HG03354 (cell line): ENCODE measurements around the gene TAF12.
"Not testable (repeated sequence)": the region's sequence is repeated elsewhere in the genome, so short reads cannot be mapped to it uniquely, and the experiment has no call there.

Source experiments
- ATAC-seq: cut with Tn5 transposase; IDR thresholded peaks from one replicate; pipeline ENCODE4 v1.9.1; 2021; ENCODE audit warnings: mild to moderate bottlenecking; ENCODE audit not compliant: unreplicated experiment, poor library complexity, severe bottlenecking

Gene TAF12

DNA sequence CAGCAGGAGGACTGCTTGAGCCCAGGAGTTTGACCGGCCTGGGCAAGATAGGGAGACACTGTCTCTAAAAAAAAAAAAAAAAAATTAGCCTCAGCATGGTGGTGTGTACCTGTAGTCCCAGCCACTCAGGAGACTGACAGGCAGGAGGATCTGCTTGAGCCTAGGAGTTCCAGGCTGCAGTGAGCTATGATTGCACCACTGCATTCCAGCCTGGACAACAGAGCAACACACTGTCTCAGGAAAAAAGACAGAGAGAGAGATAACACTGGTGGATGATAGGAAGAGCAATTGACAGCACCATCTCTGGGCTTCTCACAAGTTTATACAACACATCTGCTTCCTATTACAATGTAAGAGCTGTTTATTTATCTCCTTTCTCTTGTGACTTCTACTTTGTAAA is 3.2 kb upstream of the TAF12 start:
- no peak for ATAC-seq

DNA sequence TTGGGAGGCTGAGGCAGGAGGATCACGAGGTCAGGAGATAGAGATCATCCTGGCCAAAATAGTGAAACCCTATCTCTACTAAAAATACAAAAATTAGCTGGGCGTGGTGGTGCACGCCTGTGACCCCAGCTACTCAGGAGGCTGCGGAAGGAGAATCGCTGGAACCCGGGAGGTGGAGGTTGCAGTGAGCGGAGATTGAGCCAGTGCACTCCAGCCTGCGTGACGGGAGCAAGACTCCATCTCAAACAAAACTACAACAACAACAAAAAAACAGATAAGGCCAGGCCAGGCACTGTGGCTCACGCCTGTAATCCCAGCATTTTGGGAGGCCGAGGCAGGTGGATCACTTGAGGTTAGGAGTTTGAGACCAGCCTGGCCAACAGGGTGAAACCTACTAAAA is 2.5 kb upstream of the TAF12 start:
- not testable (repeated sequence) for ATAC-seq

DNA sequence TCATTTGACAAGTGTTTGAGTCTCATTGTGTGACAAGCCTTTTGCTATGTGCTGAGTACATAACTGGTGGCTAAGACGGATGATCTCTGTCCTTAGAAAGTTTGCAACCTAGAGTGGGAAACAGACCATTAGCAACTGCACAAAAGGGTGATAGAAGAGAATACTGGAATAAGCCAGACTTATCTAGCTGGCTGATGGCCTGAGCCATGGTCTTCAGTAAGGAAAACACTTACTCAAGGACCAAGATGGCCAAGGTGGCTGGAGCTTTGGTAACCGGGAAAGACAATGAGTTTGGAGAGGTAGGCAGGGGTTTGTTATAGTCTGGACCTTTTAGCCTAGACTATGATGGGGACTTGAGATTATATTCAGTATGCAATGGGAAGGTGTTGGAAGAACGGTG is 1.6 kb upstream of the TAF12 start:
- no peak for ATAC-seq

DNA sequence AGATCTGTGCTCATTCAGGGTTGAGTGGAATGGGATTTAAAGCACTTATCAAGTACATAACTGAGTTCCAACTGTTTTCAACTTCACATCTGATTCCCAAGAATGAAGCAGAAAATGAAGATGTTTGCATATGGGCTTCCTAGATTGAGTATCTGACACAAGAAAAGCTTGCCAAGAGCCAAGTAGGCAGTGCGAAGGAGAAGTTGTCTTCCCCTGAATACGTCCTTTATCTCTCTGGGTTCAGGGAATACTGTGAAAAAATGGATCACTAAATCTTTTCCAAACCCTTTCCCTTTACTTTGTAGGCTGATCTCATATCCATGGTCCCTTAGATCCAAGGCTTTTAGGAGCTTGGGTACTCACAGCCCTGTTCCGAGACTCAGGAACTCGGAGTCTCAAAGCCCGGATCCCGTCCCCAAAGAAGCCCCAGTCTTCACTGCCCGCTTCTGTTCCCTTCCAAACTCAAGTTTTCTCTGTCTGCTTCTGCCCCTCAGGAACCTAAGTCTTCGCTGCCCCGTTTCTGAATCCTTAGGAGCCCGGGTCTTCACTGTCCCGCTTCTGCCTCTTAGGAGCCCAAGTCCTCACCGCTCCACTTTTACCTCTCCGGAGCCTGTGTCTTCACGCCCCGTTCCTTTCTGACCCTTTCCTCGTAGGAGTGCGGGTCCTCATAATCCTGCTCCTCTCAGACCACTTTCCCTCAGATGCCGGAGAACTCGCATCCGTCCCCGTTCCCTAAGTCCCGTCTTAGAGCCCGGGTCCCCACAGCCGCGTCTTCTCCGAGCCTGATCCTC is 616 bp downstream of the TAF12 start:
- ATAC-seq, result peak; percentile 11

DNA sequence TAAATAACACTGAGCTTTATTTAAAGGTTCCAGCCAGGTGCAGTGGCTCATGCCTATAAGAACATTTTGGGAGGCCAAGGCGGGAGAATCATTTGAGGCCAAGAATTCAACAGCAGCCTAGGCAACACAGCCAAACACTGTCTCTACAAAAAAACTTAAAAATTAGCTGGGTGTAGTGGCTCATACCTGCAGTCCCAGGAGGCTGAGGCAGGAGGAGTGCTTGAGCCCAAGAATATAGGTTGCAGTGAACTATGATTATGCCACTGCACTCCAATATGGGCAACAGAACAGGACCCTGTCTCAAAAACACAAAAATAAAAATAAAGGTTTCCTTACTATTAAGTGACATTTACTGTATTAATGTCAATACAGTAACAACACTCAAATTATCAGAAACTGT is 2.1 kb downstream of the TAF12 start:
- no peak for ATAC-seq

DNA sequence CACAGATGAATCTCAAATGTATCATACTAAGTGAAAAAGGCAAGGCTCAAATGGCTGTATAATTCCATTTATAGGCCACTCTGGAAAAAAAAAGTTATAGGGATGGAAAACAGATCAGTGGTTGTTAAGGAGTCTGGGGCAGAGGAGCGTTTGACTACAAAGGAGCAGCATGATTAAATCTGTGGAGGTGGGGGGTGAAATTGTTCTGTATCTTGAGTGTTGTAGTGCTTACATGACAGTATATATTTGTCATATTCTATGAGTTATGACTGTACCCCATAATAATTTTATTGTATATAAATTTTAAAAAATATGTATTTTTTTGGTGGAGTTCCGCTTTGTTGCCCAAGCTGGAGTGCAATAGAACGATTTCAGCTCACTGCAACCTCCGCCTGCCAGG is 10.3 kb downstream of the TAF12 start:
- no peak for ATAC-seq

DNA sequence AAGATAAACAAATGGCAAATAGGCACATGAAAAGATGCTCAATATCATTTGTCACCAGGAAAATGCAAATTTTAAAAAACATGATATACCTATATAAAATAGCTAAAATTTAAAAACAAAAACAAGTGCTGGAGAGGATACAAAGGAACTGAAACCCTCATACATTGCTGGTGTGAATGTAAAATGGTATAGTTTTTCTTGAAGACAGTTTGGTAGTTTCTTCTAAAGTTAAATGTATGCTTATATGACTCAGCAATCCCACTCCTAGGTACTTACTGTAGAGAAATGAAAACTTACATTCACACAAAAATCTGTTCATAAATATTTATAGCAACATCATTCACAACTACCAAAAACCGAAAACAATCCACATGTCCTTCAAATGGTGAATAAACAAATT is 11.2 kb downstream of the TAF12 start:
- no peak for ATAC-seq

DNA sequence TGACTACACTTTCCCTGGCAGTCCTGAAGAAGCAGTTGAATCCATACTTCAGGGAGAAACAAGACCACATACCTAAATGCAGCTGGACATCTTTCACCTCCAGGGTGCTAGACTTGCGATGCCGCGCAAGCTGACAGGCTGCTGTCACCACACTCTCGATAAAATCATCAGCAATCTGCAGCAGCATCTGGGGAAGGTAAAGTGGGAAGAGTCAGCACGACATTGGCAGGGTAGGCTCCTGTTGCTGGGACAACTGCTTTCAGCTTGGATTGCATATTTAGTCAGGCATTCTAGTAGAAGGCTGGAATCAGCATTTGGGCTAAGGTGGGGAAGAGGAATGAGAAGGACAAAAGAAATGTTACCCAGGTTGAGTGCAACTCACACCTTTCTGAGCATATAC is 29.7 kb downstream of the TAF12 start:
- no peak for ATAC-seq

DNA sequence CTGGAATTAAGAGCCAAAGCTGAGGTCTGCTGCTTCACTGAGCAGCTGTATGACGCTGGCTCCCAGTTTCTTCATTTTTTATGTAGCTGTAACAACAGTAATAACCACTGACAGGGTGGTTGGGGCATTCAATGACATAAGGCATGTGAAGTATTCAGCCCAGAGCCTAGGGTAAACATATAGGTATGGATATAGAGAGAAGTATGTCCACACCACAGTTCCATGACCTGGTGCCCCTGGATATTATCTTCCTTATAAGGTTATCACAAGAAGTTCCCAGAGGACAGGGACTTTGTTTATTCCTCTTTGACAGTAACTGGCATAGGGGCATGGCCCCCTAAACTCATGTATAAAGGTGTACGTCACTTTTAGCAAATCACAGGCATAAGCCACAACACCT is 36.1 kb downstream of the TAF12 start:
- ATAC-seq, result no peak

DNA sequence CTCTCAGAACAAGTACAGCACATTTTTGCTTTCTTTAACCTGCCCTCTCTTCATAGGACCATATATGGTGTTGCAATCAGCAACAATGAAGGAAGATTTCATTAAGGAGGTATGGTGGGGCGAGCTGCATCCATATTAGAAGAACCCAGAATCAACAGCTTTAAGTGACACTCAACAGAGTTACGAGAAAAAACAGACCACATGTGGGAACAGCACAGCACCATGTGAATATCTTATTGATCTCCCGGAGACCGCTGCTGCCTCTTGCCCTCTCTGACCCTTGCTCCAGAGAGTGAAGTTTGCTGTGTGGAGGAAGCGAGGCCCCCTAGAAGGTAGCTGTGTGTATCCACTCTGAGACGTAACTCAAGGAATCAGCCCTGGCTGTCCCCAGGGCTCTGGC is 37.9 kb downstream of the TAF12 start:
- no peak for ATAC-seq

DNA sequence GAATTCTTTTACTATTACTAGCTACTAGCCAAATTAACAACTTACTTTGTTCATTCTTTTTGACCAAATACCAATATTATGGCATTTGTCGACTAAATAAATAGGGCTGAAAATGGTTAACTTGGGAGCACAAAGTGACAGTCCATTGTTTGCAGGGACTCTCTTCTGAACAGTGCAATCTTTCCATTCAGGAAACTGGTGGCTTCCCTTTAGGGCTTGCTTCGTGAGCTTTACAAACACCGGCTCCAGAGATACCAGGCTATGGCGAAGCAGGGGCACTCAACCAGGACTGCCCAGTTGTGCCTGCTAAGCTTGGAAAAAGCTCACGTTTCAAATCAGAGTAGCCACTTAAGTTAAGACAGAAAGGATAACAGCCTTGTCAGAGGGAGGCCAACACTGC is 38.5 kb downstream of the TAF12 start:
- ATAC-seq, result no peak

DNA sequence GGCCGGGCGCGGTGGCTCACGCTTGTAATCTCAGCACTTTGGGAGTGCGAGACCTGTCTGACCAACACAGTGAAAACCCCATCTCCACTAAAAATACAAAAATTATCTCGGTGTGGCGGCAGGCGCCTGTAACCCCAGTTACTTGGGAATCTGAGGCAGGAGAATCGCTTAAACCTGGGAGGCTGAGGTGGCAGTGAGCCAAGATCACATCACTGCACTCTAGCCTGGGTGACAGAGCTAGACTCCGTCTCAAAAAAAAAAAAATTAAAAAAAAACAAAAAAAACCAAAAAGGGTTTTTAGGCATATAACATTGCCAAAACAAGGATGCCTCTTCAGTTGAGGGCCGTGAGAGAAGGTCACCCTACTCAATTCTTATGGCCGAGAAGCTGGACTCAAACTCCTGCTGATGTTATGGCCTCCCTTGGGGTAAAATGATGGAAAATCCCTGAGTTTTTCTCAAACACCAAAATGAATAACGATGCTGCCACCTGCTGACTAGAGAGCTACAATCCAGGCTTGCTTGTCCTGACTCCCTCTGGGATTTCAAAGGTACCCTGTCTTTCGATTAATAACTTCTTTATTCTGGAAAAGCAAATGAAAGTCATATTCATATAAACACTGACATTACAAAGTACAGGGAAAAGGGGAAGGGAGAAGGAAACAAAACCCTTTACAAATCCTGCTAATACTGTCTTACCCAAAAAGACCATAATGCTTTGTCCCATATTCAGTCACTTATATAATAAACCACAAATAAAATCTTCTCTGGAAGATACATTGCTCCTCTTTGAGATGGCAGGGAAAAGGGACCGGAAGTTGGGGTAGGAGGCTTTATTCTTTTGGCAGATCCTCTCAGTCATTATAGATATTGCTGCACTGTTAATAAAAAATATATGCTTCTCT is 40.1 kb downstream of the TAF12 start:
- ATAC-seq, result no peak

DNA sequence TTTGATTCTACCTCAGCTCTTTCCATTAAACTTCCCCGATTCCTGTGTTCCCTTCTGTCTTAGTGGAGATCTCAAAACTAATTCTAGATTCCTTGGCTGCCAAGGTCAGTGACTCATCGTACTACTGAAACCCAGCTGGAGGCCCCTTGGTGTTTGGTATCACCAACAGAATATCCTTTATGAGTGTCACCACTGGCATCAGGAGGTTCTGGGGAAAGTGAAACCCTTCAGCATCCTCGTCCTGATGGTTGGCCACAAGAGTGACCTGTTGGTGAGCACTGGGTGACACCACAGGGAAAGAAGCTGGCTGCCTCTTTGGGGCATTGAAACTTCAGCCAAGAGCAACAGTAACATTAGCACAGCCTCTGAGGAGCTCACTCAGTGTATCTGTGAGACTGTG is 41.2 kb downstream of the TAF12 start:
- peak; percentile 64 for ATAC-seq

DNA sequence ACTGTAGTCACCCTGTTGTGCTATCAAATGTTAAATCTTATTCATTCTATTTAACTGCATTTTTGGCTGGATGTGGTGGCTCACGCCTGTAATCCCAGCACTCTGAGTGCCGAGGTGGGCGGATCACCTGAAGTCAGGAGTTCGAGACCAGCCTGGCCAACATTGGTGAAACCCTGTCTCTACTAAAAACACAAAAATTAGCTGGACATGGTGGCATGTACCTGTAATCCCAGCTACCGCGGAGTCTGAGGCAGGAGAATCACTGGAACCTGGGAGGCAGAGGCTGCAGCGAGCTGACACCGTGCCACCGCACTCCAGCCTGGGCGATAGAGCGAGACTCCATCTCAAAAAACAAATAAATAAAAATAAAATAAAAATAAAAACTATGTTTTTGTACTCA is 46.6 kb downstream of the TAF12 start:
- ATAC-seq, result not testable (repeated sequence)

DNA sequence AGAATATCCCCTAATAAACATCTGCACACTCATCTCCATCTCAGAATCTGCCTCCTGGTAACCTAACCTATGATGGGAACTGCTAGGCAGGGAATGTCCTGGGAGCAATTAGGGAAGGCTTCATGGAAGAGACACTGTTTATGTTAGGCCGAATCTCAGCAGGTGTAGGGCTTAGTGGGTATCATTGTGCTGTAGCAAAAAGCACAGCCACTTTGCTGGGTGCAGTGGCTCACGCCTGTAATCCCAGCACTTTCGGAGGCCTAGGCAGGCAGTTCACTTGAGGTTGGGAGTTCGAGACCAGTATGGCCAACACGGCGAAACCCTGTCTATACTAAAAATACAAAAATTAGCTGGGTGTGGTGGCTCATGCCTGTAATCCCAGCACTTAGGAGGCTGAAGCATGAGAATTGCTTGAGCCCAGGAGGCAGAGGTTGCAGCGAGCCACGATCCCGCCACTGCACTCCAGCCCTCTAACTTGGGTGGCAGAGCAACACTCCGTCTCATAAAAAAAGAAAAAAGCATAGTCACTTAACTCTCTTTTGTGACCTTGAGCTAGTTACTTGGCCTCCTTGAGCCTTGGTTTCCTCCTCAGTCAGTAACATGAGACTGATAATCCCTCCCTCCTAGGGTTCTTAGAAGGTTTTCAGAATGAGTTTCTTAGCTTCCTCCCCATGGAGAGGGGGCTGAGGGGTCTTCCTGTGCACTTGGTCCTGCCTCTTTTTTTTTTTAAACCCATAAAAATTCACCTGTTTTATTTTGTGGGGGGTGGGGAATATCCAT is 47.3 kb downstream of the TAF12 start:
- ATAC-seq, result no peak

DNA sequence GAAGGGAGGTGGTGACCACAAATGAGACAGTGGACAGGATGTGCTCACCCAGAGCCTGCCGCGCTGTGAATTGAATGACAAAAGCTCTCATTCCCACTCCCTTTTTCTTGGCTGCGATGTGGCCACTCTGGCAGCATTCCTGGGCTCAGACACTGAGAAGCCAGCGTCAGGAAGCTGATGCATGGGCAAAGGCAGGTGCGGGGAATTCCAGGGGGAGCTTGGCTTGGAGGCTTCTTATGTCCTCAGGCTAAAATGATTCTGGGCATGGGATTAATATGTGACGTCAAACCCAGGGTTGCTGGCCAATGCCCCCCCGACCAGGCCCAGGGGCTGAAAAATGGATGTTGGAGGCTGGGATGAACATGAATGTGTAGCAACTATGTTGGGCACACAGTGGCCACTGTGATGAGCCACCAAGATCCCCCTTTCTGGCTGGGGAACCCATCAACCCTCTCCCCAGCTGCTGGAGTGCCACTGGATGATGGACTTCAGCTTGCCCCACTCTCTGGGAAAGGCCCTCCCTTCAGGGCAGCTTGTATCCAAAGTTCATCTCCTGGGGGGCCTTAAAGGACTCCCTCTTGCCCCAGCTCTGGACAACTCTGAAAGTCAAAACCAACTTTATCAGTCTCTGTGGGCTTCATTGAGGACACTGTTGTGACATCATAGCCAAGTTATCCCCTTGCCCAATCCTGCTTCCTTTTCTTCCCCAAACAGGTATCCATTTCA is 48.0 kb downstream of the TAF12 start:
- ATAC-seq, result not testable (repeated sequence)

DNA sequence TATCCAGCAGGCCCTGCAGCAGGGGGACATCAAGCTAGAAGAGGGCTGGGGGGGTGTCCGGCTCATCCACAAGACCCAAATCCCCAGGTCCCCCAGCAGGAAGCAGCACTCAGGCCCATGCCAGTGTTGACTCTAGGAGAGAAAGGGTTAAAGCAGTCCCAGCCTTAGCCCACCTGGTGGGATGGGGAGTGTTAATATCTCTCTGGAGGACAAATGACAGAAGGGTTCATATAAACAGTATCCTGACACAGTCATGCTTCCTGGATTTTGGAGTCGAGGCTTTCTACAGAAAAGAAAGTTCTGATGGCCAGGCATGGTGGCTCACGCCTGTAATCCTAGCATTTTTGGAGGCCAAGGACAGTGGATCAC is 48.9 kb downstream of the TAF12 start:
- not testable (repeated sequence) for ATAC-seq

DNA sequence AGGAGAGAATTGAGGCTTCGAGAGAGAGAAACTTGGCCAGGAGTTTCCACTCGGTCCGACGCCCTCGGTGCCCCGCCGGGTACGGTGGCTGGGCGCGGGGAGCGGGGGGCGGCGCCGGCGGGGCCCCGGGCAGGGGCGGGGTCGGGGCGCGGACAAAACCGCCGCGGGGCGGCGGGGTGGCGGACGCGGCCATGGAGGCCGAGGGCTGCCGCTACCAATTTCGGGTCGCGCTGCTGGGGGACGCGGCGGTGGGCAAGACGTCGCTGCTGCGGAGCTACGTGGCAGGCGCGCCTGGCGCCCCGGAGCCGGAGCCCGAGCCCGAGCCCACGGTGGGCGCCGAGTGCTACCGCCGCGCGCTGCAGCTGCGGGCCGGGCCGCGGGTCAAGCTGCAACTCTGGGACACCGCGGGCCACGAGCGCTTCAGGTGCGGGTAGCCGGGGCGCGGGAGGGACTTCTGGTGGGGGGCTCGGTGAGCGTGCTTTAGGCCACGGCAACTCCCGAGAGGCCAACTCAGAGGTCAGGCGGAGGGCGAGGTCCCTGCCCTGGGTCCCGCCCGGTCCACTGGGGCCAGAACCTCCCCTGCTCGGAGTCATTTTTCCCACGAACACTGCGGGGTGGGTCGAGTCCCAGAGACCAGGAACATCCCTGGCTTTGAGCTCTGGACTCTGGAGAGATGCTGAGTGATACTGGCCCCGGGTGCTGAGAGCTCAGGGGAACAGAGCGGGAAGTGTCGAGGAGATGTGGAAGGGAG is 50.4 kb downstream of the TAF12 start:
- peak; percentile 60 for ATAC-seq

DNA sequence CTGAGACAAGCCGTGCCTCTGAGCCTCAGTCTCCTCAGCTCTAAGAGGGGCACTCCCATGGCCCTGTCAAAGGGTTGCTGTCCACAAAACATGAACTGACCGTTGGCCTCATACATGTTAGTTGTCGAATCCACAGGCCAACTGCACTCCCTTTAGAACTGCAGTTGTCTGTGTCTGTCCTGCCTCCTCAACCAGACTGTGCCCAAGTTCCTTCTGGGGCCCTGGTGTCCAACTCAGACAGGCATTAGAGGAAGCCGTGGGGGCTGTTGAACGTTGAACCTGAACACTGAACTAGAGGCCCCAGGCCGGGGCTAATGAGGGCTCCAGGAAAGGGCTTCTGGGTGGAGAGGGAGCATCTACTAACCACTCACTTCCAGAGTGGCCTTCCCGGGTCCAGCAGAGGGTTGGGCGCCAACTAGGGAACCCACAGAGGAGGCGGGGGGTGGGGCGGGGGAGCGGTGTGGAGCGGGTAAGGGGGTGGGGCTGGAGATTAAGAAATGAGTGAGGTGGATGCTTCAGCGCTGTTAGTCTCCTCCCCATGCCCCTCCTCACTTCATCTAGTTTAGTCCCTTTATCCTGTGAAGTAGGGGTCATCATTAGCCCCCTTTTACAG is 51.1 kb downstream of the TAF12 start, which contains the start of gene RAB42:
Gene RAB42, plus strand, starts transcription at position 558 of the 613 bp plus-strand sequence. CDS start 247 bp downstream, outside the sequence.
- peak; percentile 67 for ATAC-seq
